T-helper 1 cell treated with Interleukin-12 subunit alpha and Interleukin-12 subunit beta and Interleukin-4 antibody, amounts not matched to agents 30 ng/mL and 1 ng/mL, for 36 hours (primary cell): ENCODE measurements around the gene GNAZ. TPM values are rescaled to one million over a fixed set of nuclear protein-coding genes. Genes with fewer than 3 reads are reported as not detected.

Experiments used
- intact Hi-C: fragments of 100-400 bp; cut with micrococcal nuclease; formaldehyde crosslinking; loops from one replicate; pipeline ENCODE4 v1.15.1; 2024
- total RNA-seq: library from RNA; stranded (reverse); gene quantifications from 2 replicates; pipeline ENCODE4 v1.2.3, GENCODE V29; 2022

The GNAZ gene
- total RNA-seq, 1 donor from 2014 or later: 0.22 TPM

DNA sequence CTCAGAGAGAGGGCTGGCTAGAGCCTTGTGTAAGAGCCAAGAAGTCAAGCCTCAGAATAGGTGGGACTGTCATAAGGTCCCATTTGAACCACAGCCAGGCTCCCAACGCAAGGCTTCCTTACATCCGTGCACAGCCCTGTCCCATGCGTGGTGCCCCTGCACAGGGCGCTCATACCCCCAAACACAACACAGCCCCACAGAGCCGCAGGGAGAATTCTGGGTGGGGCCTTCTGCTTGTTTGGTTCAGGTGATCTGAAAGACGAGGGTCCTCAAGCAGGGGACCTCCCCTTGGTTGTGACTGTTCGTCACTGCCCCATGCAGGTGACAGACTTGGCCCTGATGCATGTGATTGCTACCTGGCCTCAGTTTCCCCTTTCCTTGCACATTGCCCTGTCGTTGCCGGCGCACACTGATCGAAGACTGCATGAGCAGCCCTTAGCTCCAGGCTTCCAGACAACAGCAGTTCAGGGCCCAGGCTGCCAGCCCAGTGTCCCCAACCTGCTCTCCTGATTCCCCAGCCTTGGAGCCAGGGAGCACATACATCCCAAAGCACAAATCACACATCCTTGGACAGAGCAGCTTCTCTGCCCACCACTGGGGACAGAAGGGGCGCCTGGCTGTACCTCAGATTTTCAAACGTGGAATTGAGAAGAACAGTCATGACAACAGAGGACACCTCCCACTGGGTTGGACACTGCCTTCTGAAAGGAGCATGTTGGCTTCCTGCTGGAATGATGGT lies 22.1 kb downstream of the GNAZ start:
- intact Hi-C loops: no loop called here

DNA sequence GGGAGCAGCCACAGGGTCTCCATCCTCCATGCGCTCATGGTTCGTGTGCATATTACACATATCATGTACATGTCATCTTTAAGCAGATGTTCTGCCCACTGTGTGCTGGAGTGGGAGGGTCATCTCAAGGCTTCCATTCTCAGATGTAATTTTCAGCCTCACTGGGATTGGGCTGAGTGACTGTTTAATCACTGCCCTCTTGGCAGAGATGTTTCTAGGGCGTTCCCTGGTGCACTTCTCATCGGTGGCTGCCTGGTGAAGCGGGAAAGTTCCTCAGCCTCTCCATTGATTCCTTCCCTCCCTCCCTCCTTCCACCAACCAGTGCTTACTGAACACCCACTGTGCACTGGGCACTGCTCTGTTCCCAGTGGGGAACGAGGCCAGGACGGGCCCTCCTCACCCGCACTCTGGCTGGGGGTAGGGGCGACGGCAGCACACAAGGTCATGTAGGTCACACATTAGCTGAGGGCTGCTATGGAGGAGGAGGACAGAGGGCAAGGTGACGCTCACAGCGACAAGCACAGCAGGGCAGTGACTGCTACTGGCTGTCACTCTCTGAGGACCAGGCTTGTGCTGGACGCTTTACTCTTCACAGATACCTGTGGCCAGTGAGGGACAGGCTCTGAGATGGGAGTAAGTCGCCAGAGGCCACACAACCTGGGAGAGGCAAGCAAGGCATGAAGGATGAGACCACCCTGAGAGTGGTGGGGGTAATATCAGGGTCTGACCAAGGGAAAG lies 22.9 kb downstream of the GNAZ start:
- intact Hi-C loops: no loop called here

GRCh38 chr22:23094260-23094659 lies 23.9 kb downstream of the GNAZ start:
- intact Hi-C loops: no loop called here

- intact Hi-C loops: no loop called here
Measured at GRCh38 chr22:23094695-23095681, 24.7 kb downstream of the GNAZ start.

GRCh38 chr22:23095733-23096342 lies 25.5 kb downstream of the GNAZ start:
- intact Hi-C loops: no loop called here

DNA sequence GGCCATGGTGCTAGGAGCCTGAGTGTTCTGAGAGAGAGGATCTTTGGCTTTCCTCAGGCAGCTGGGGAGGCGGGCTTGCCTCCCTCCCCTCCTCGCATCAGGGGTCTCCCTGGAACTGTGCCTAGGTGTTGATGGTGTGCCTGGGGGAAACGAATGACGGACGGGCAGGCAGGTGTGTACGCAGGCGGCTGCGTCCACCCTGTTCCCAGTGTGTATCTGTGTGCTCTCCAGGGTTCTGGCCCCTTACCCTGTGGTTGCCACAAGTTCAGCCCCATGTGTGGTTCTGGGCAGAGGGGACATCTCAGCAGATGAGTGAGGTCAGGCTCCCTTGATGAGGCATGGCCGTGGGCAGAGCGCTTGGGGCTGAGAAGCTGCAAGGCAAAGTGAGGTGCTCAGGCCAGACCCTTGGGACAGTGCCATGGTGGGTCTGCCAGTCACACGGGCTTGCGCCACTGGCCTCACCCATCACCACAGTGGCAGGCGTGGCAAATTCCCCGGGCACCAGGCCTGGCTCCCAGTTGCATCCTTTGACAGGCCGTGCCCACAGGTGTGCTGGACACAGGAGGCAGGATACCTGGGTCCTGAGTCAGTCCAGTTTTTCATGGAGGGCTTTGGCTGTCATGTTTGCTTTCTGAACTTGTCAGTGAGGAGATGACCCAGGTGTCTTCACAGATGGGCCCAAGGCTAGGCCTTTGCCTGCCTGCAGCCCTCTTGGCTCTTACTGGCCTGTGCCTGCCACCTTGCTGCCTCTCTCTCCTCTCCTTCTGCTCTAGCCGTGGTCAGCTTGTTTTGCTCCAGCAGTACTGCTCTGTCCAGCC lies 27.3 kb downstream of the GNAZ start:
- intact Hi-C loops: no loop called here

- intact Hi-C loops: no loop called here
Measured at GRCh38 chr22:23098230-23098705, 27.9 kb downstream of the GNAZ start.

GRCh38 chr22:23098718-23099530 lies 28.6 kb downstream of the GNAZ start:
- intact Hi-C loops: no loop called here

DNA sequence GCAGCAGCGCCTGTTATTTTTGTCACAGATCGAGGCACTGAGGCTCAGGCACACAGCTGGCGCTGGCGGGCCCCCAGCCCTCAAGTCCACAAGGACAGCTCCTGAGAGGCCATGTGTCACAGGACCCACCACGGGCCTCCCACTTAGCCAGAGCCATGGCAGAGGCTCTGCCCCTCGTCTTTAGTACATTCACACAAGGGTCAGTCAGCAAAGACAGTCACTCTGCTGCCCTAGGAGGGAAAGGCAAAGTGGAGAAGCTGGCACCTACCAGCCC lies 29.1 kb downstream of the GNAZ start:
- intact Hi-C loops: no loop called here

DNA sequence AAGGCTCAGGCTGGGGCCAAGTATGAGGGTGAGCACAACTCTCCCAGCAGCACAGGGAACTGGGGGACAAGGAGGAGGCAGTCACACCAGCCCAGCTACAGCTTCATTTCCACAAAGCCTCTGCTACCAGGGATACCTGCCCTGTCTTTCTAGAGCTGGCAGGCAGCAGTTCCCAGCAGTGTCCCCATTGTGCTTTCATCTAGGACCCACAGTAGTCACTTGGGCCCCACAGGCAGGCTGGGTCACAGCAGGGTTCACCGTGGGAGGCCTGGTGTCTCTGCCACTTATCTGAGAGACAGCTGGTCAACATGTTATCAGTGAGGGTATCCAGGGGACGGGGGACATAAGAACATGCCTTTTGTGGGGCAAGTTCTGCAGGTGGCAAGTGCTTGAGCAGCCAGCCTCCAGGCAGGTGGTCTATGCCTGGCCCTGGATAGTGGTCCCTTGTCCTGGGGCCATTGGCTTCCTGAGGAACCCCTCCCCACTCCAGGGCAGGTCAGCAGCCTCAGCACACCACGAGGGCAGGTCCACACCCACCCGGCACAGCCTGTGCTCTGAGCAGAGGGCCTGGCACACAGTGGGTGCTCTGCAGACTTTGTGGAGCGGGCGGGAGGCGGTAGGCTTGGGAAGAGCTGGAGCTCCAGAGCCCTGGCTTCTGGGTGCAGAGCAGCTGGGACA lies 29.9 kb downstream of the GNAZ start:
- intact Hi-C loops: no loop called here

DNA sequence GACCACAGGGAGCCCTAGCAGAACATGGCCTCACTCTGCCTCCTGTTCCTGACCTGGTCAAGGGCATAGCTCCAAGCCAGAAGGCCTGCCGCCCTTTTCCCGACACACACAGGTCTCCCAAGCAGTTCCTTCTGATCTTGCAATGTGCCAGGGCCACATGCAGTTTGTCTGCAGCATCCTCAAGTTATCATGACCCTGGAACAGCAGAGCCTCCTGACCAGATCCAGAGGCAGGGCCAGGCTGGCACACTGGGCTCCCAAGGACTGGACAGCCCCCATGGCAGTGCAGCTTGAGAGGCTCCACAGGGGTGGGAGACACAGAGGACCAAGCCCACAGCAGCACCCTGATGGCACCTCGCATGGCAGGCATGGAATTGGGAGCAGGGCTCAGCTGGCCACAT lies 31.2 kb downstream of the GNAZ start:
- intact Hi-C loops: no loop called here

- intact Hi-C loops: no loop called here
Measured at GRCh38 chr22:23102002-23102655, 31.8 kb downstream of the GNAZ start.

GRCh38 chr22:23102776-23103175 lies 32.5 kb downstream of the GNAZ start:
- intact Hi-C loops: no loop called here

GRCh38 chr22:23103199-23103954 lies 33.1 kb downstream of the GNAZ start:
- intact Hi-C loops: no loop called here

DNA sequence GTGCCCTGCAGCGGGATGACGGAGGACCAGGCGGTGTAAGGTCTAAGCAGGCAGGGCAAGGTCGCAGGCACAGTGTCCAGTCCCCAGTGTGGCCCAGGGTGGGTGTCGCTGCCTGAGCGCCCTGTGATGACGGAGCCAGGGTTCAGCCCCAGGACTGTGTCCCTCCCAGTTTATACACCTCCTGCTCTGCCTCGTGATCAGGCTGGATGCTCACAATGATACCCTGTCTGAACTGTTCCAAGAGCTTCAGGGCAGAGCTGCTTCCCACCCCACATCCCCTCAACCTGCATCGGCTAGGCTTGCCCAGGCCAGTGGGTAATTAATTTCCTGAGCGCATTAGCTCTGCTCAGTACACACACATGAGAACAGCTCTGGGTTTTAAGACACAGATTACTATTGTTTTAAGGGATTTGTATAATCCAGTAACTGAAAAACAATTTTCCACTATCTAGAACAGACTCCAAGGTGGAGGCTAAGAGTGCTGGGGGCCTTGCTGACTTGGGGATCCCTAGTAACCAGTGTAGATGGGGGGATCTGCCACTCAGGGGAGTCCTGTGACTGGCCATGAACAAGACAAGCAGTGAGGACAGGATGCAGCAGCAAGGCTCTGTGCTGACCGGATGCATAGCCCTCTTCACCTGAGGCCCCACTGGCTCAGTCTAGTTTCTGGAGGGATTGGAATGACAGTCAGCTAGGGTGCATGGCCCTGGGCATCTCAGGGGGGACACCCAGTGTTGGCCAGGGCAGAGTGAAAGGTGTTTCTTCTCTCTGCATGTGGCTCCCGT lies 34.1 kb downstream of the GNAZ start:
- intact Hi-C loops: no loop called here

- intact Hi-C loops: no loop called here
Measured at GRCh38 chr22:23105304-23105703, 35.0 kb downstream of the GNAZ start.

DNA sequence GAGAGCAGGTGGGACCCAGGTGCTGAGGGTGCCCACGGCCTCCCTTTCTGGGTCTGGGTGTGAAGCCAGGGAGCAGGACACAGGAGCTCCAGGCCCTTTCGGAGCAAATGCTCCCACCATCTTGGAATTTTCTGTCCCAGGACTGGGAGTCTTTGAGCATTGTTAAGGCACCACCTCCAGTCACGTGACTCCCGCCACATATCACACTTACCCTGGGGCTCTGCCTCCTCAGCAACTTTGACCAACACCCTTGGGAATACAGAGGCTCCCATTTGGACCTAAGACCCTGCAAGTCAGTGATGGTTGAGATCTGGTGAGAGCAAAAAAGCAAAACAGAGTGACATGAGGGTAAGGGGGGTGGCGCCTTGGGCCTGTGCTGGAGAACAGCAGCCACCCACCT lies 35.6 kb downstream of the GNAZ start:
- intact Hi-C loops: no loop called here
